Activated CD4-positive, CD25-positive, alpha-beta regulatory T cell treated with anti-CD3 and anti-CD28 coated beads, Interleukin-2, amount 50 U/mL, for 72 hours (primary cell): ENCODE measurements around the gene SLC4A2.
"Not testable (repeated sequence)": the region's sequence is repeated elsewhere in the genome, so short reads cannot be mapped to it uniquely, and the experiment has no call there.

Experiments
- DNase-seq: peaks from one replicate; pipeline ENCODE4 v3.0.0; 2021

SLC4A2 gene

GRCh38 chr7:151026771-151027727 is 32.3 kb upstream of the SLC4A2 start:
- not testable (repeated sequence) for DNase-seq

GRCh38 chr7:151027728-151028130 is 31.7 kb upstream of the SLC4A2 start:
- DNase-seq: not testable (repeated sequence)

- peak; percentile 96 for DNase-seq
Observed at GRCh38 chr7:151028131-151028947, 31.1 kb upstream of the SLC4A2 start, which contains the start of gene ABCB8. ABCB8 (plus strand) TSS chr7:151028450; CDS start chr7:151028516, 66 bp downstream.

- DNase-seq: no peak
Observed at GRCh38 chr7:151028948-151029501, 30.4 kb upstream of the SLC4A2 start.

GRCh38 chr7:151031011-151031410 is 28.4 kb upstream of the SLC4A2 start:
- DNase-seq: no peak

GRCh38 chr7:151032936-151033863 is 26.2 kb upstream of the SLC4A2 start:
- DNase-seq: no peak

- DNase-seq: no peak
Observed at GRCh38 chr7:151033864-151034249, 25.5 kb upstream of the SLC4A2 start.

GRCh38 chr7:151034312-151035025 is 24.9 kb upstream of the SLC4A2 start:
- no peak for DNase-seq

GRCh38 chr7:151035026-151035717 is 24.2 kb upstream of the SLC4A2 start:
- no peak for DNase-seq

- DNase-seq: no peak
Observed at GRCh38 chr7:151035902-151036301, 23.5 kb upstream of the SLC4A2 start.

- peak; percentile 77 for DNase-seq
Observed at GRCh38 chr7:151038951-151039849, 20.2 kb upstream of the SLC4A2 start.

GRCh38 chr7:151039850-151040548 is 19.4 kb upstream of the SLC4A2 start:
- DNase-seq: no peak

GRCh38 chr7:151040616-151041375 is 18.6 kb upstream of the SLC4A2 start:
- no peak for DNase-seq

- DNase-seq: not testable (repeated sequence)
Observed at GRCh38 chr7:151043449-151043848, 15.9 kb upstream of the SLC4A2 start.

- DNase-seq: no peak
Observed at GRCh38 chr7:151043959-151044358, 15.4 kb upstream of the SLC4A2 start.

- no peak for DNase-seq
Observed at GRCh38 chr7:151045262-151045661, 14.1 kb upstream of the SLC4A2 start.

- no peak for DNase-seq
Observed at GRCh38 chr7:151045967-151046366, 13.4 kb upstream of the SLC4A2 start.
